WTC11 (cell line): ENCODE measurements around the gene SLC4A8. TPM values are rescaled to one million over a fixed set of nuclear protein-coding genes. Genes with fewer than 3 reads are reported as not detected.

Source experiments
- ATAC-seq: fragments of 200-7000 bp; cut with Tn5 transposase; 2 replicates; pipeline ENCODE4 v1.10.0; 2021; ENCODE audit warnings: mild to moderate bottlenecking, moderate library complexity
- CTCF ChIA-PET: fragments of 300-600 bp; sonication (Branson Sonifier 250); formaldehyde crosslinking; loops from one replicate; lab custom pipeline; 2021; ENCODE audit warnings: antibody characterized with exemption; lab: Charles Lee
- POLR2A ChIA-PET: fragments of 350-600 bp; sonication (Branson Sonifier 250); formaldehyde crosslinking; loops from one replicate; lab custom pipeline; 2021; ENCODE audit warnings: antibody characterized with exemption; lab: Charles Lee
- DNase-seq: peaks from one replicate; pipeline ENCODE4 v3.0.0; 2021; ENCODE audit warnings: low spot score
- H3K27ac Mint-ChIP-seq: 2 replicates; pipeline ENCODE4 v1.8.0; 2021; ENCODE audit warnings: mixed read lengths
- H3K27me3 Mint-ChIP-seq: 2 replicates; pipeline ENCODE4 v1.8.0; 2021; ENCODE audit warnings: low read depth, mild to moderate bottlenecking, moderate library complexity, mixed read lengths
- H3K36me3 Mint-ChIP-seq: 2 replicates; pipeline ENCODE4 v1.8.0; 2021; ENCODE audit warnings: mixed read lengths
- H3K4me1 Mint-ChIP-seq: 2 replicates; pipeline ENCODE4 v1.8.0; 2022; ENCODE audit warnings: mixed read lengths
- H3K4me3 Mint-ChIP-seq: 2 replicates; pipeline ENCODE4 v1.8.0; 2021; ENCODE audit warnings: mild to moderate bottlenecking, moderate library complexity, mixed read lengths
- H3K9me3 Mint-ChIP-seq: 2 replicates; pipeline ENCODE4 v1.8.0; 2021; ENCODE audit warnings: mixed read lengths
- AR ChIP-seq: fragments of 250-450 bp; sonication (Bioruptor Pico); IDR thresholded peaks from 2 replicates; pipeline ENCODE4 v1.9.0; 2021; ENCODE audit warnings: mild to moderate bottlenecking
- CBFB ChIP-seq: sonication (generic); formaldehyde crosslinking; IDR thresholded peaks from 2 replicates; pipeline ENCODE4 v1.8.1; 2022; ENCODE audit warnings: mild to moderate bottlenecking, low read depth, missing genetic modification reagents
- CREM ChIP-seq: sonication (generic); formaldehyde crosslinking; IDR thresholded peaks from 2 replicates; pipeline ENCODE4 v1.8.1; 2022; ENCODE audit warnings: mild to moderate bottlenecking, missing genetic modification reagents, moderate library complexity
- CTCF ChIP-seq: fragments of 200-600 bp; IDR thresholded peaks from 2 replicates; pipeline ENCODE4 v1.8.0; 2022; ENCODE audit warnings: antibody characterized with exemption
- E2F1 ChIP-seq: sonication (generic); formaldehyde crosslinking; IDR thresholded peaks from 2 replicates; pipeline ENCODE4 v1.8.0; 2022; ENCODE audit warnings: mild to moderate bottlenecking, missing genetic modification reagents
- ELF4 ChIP-seq: sonication (generic); formaldehyde crosslinking; IDR thresholded peaks from 2 replicates; pipeline ENCODE4 v1.8.1; 2022; ENCODE audit warnings: low read depth, mild to moderate bottlenecking, moderate library complexity, missing genetic modification reagents
- EMX1 ChIP-seq: fragments of 250-450 bp; sonication (Bioruptor Pico); IDR thresholded peaks from 2 replicates; pipeline ENCODE4 v1.8.0; 2021; ENCODE audit warnings: mild to moderate bottlenecking
- ERG ChIP-seq: fragments of 250-450 bp; sonication (Bioruptor Pico); IDR thresholded peaks from 2 replicates; pipeline ENCODE4 v1.8.0; 2021; ENCODE audit warnings: mild to moderate bottlenecking
- ESRRA ChIP-seq: sonication (generic); formaldehyde crosslinking; IDR thresholded peaks from 2 replicates; pipeline ENCODE4 v1.8.1; 2022; ENCODE audit warnings: mild to moderate bottlenecking, missing genetic modification reagents, borderline replicate concordance
- GRHL2 ChIP-seq: fragments of 250-450 bp; sonication (Bioruptor Pico); IDR thresholded peaks from 2 replicates; pipeline ENCODE4 v1.8.0; 2022; ENCODE audit warnings: mild to moderate bottlenecking, moderate library complexity; ENCODE audit not compliant: insufficient replicate concordance, severe bottlenecking
- HMGA2 ChIP-seq: fragments of 250-450 bp; sonication (Bioruptor Pico); IDR thresholded peaks from 2 replicates; pipeline ENCODE4 v1.4.0; 2021; ENCODE audit warnings: mild to moderate bottlenecking, moderate library complexity
- HMGXB4 ChIP-seq: sonication (generic); formaldehyde crosslinking; IDR thresholded peaks from 2 replicates; pipeline ENCODE4 v1.8.1; 2023; ENCODE audit warnings: mild to moderate bottlenecking, moderate library complexity, missing genetic modification reagents
- IRF1 ChIP-seq: sonication (generic); formaldehyde crosslinking; IDR thresholded peaks from 2 replicates; pipeline ENCODE4 v1.8.0; 2023; ENCODE audit warnings: missing genetic modification reagents
- IRF2 ChIP-seq: sonication (generic); formaldehyde crosslinking; IDR thresholded peaks from 2 replicates; pipeline ENCODE4 v1.8.0; 2022; ENCODE audit warnings: low read depth, missing genetic modification reagents, borderline replicate concordance
- MLX ChIP-seq: sonication (generic); formaldehyde crosslinking; IDR thresholded peaks from 2 replicates; pipeline ENCODE4 v1.8.1; 2023; ENCODE audit warnings: mild to moderate bottlenecking, missing genetic modification reagents, moderate library complexity
- NFE2L1 ChIP-seq: sonication (generic); formaldehyde crosslinking; IDR thresholded peaks from 2 replicates; pipeline ENCODE4 v1.8.1; 2023; ENCODE audit warnings: missing genetic modification reagents
- PREB ChIP-seq: sonication (generic); formaldehyde crosslinking; IDR thresholded peaks from 2 replicates; pipeline ENCODE4 v1.8.1; 2022; ENCODE audit warnings: mild to moderate bottlenecking, missing genetic modification reagents, moderate library complexity, borderline replicate concordance
- SMAD4 ChIP-seq: sonication (generic); formaldehyde crosslinking; IDR thresholded peaks from 2 replicates; pipeline ENCODE4 v1.8.0; 2022; ENCODE audit warnings: mild to moderate bottlenecking, missing genetic modification reagents
- SP1 ChIP-seq: sonication (generic); formaldehyde crosslinking; conservative IDR thresholded peaks from 2 replicates; pipeline ENCODE4 v1.8.1; 2022; ENCODE audit warnings: missing genetic modification reagents
- TCF7 ChIP-seq: sonication (generic); formaldehyde crosslinking; IDR thresholded peaks from 2 replicates; pipeline ENCODE4 v1.8.0; 2022; ENCODE audit warnings: mild to moderate bottlenecking, low read depth, missing genetic modification reagents, moderate library complexity
- ZNF671 ChIP-seq: fragments of 250-450 bp; sonication (Bioruptor Pico); IDR thresholded peaks from 2 replicates; pipeline ENCODE4 v1.8.0; 2021; ENCODE audit warnings: mild to moderate bottlenecking
- total RNA-seq: library from RNA; stranded (reverse); gene quantifications from 3 replicates; pipeline ENCODE4 v1.2.3, GENCODE V29; 2021

SLC4A8 gene
- total RNA-seq, 1 experiment from 2014 or later: 16.9 TPM

GRCh38 chr12:51421266-51421884 lies 3.3 kb upstream of the SLC4A8 start:
- DNase-seq (peak; percentile 57), ATAC-seq (peak; percentile 14)
- Mint-ChIP-seq H3K27me3 (no peaks in the 10 kb centered on the region), H3K27ac (peak overlapping the region; percentile 34; the same call in 1 of the 2 replicates), H3K4me3 (no peak overlapping the region), H3K9me3 (no peaks in the 10 kb centered on the region), H3K4me1 (peaks cover 53% of the 10 kb centered on the region), H3K36me3 (no peaks in the 10 kb centered on the region)
- ChIA-PET POLR2A (no interaction called here), CTCF (interaction anchor here (0.6 to 4.8 kb wide), 25 partner anchors 30 to 473 kb away, joined by 3 to 99 read pairs (median 4); partner anchors contain the start of gene GALNT6)
- TF ChIP-seq CTCF (0 out of 2 replicates have a peak, but pooled peaks have one; percentile 42), MLX (CRISPR knock-in tag) (no peak), SP1 (CRISPR knock-in tag) (0 out of 2 replicates have a peak, but pooled peaks have one; percentile 22)

GRCh38 chr12:51424094-51424661 lies 453 bp upstream of the SLC4A8 start:
- H3K27ac Mint-ChIP-seq: no peak overlapping the region
- POLR2A ChIA-PET: no interaction called here
- no peaks in the 10 kb centered on the region for H3K27me3 Mint-ChIP-seq
- CTCF ChIA-PET: interaction anchor here (0.6 to 3.2 kb wide), 19 partner anchors 8 to 599 kb away, joined by 3 to 20 read pairs (median 4); partner anchors contain the start of genes ANKRD33 and GALNT6
- H3K4me1 Mint-ChIP-seq: peaks cover 45% of the 10 kb centered on the region
- H3K36me3 Mint-ChIP-seq: no peaks in the 10 kb centered on the region
- ATAC-seq (no peak), DNase-seq (no peak)
- no peaks in the 10 kb centered on the region for H3K9me3 Mint-ChIP-seq
- peak overlapping the region; percentile 46 for H3K4me3 Mint-ChIP-seq
- TF ChIP-seq ZNF671 (no peak), EMX1 (CRISPR knock-in tag) (no peak), PREB (no peak), ELF4 (CRISPR knock-in tag) (no peak), ERG (no peak), CREM (CRISPR knock-in tag) (no peak), IRF2 (CRISPR knock-in tag) (no peak), SMAD4 (no peak), GRHL2 (CRISPR knock-in tag) (no peak), ESRRA (no peak), HMGA2 (no peak), CBFB (CRISPR knock-in tag) (no peak), AR (CRISPR knock-in tag) (no peak), IRF1 (no peak), E2F1 (CRISPR knock-in tag) (no peak), HMGXB4 (CRISPR knock-in tag) (no peak), NFE2L1 (CRISPR knock-in tag) (no peak), TCF7 (CRISPR knock-in tag) (no peak)
